ENCODE data around the gene TNRC18.

GRCh38 chr7:5448378-5449037 is 24.9 kb upstream of the TNRC18 start:
- TF ChIP-seq CTCF (IDR thresholded peaks at IDR 0.05; ENCODE audit: borderline replicate concordance, extremely low read depth, low read length, poor library complexity, severe bottlenecking) (no peak), EZH2 (IDR thresholded peaks at IDR 0.05; ENCODE audit: borderline replicate concordance, low read depth, low read length, severe bottlenecking) (no peak)

Data from DND-41 (cell line).